GM13977 (cell line): ENCODE results near the gene LGALS4.
A peak's percentile ranks its signal among the peaks of the same experiment; 100 is the strongest.
"Not testable (repeated sequence)": the region's sequence is repeated elsewhere in the genome, so short reads cannot be mapped to it uniquely, and the experiment has no call there.

Experiments
- DNase-seq: peaks from one replicate; pipeline ENCODE4 v3.0.0; 2012; ENCODE audit warnings: low spot score
- CTCF ChIP-seq: IDR thresholded peaks from 2 replicates; pipeline ENCODE4 v1.5.1; 2012; ENCODE audit warnings: mild to moderate bottlenecking, control low read depth; ENCODE audit not compliant: insufficient read depth; ENCODE audit errors: extremely low read depth, missing control alignments
- in situ Hi-C: fragments of 300-500 bp; cut with MboI; formaldehyde crosslinking; loops from one replicate; pipeline ENCODE4 v1.12.0; 2022; ENCODE audit warnings: low sequenced_read_pairs, low pct_unique_long_range_greater_than_20kb, mixed read lengths, inconsistent platforms; ENCODE audit not compliant: unreplicated experiment

Gene LGALS4

GRCh38 chr19:38812841-38813320 lies at the start of gene LGALS4:
Gene LGALS4, minus strand, starts transcription at chr19:38812945. Its CDS starts 59 bp downstream, at chr19:38812886.
- no peak for TF ChIP-seq CTCF
- DNase-seq: peak; percentile 15
- in situ Hi-C loops: no loop called here

GRCh38 chr19:38861368-38861767 lies 48.6 kb upstream of the LGALS4 start:
- in situ Hi-C loops: no loop called here
- TF ChIP-seq CTCF: no peak
- no peak for DNase-seq

GRCh38 chr19:38859631-38860204 lies 47.0 kb upstream of the LGALS4 start:
- DNase-seq, in situ Hi-C loops: not testable (repeated sequence)

- in situ Hi-C loops: no loop called here
- TF ChIP-seq CTCF: no peak
- DNase-seq: no peak
Measured at GRCh38 chr19:38856813-38857212, 44.1 kb upstream of the LGALS4 start.

- in situ Hi-C loops, DNase-seq: not testable (repeated sequence)
Measured at GRCh38 chr19:38855751-38856150, 43.0 kb upstream of the LGALS4 start.

GRCh38 chr19:38854961-38855360 lies 42.2 kb upstream of the LGALS4 start:
- in situ Hi-C loops, DNase-seq: not testable (repeated sequence)

- in situ Hi-C loops: no loop called here
- no peak for DNase-seq
- no peak for TF ChIP-seq CTCF
Measured at GRCh38 chr19:38853214-38853613, 40.5 kb upstream of the LGALS4 start.

- no peak for TF ChIP-seq CTCF
- in situ Hi-C loops: no loop called here
Measured at GRCh38 chr19:38852231-38853044, 39.7 kb upstream of the LGALS4 start.

More at GRCh38 chr19:38852231-38853044, 39.7 kb upstream of the LGALS4 start:
- no peak for DNase-seq
